Raji (cell line): ENCODE measurements around the gene SSH2.

ENCODE experiments used
- POLR2A ChIP-seq: IDR thresholded peaks from 2 replicates; pipeline ENCODE4 v1.6.1; 2011; ENCODE audit warnings: low read depth, low read length, control low read depth; ENCODE audit not compliant: insufficient read depth

The SSH2 gene

GRCh38 chr17:29591146-29591736, 338.8 kb downstream of the SSH2 start:
- no peak for TF ChIP-seq POLR2A

- TF ChIP-seq POLR2A: no peak
Observed at GRCh38 chr17:29590411-29591145, 339.4 kb downstream of the SSH2 start.

GRCh38 chr17:29589524-29590410, 340.3 kb downstream of the SSH2 start, which contains the start of gene GIT1:
GIT1 (minus strand) TSS chr17:29589648; CDS start chr17:29589378, 270 bp downstream.
- TF ChIP-seq POLR2A: peak; percentile 59; the same call in 1 of the 2 replicates

- no peak; the same call in 1 of the 2 replicates for TF ChIP-seq POLR2A
Observed at GRCh38 chr17:29588562-29589411, 341.2 kb downstream of the SSH2 start.

- TF ChIP-seq POLR2A: no peak
Observed at GRCh38 chr17:29588017-29588561, 341.9 kb downstream of the SSH2 start.

- no peak for TF ChIP-seq POLR2A
Observed at GRCh38 chr17:29587591-29587990, 342.4 kb downstream of the SSH2 start.

GRCh38 chr17:29586676-29587469, 343.2 kb downstream of the SSH2 start:
- no peak for TF ChIP-seq POLR2A

- no peak for TF ChIP-seq POLR2A
Observed at GRCh38 chr17:29585080-29585751, 344.8 kb downstream of the SSH2 start.

- TF ChIP-seq POLR2A: no peak
Observed at GRCh38 chr17:29584452-29585079, 345.5 kb downstream of the SSH2 start.

- TF ChIP-seq POLR2A: no peak
Observed at GRCh38 chr17:29583324-29584248, 346.4 kb downstream of the SSH2 start.

- no peak for TF ChIP-seq POLR2A
Observed at GRCh38 chr17:29582772-29583171, 347.3 kb downstream of the SSH2 start.

- TF ChIP-seq POLR2A: no peak
Observed at GRCh38 chr17:29582254-29582765, 347.7 kb downstream of the SSH2 start.
